Esophagus muscularis mucosa (tissue), 3 donors: ENCODE measurements around the gene NR1I3.

Experiments
- CTCF ChIP-seq, 3 experiments: fragments of 200-600 bp in 2 of 3; fragments of 450-650 bp in 1 of 3; sonication (generic) in 2 of 3; IDR thresholded peaks; one replicate each; pipeline ENCODE4 v1.5.1; 2017 to 2019; ENCODE audit warnings: antibody characterized with exemption in 3 of 3, mild to moderate bottlenecking in 2 of 3, moderate library complexity in 1 of 3
- POLR2AphosphoS5 ChIP-seq, 2 donors: sonication (generic); formaldehyde crosslinking; IDR thresholded peaks; one replicate each; pipeline ENCODE4 v1.6.1; 2017; ENCODE audit warnings: antibody characterized with exemption in 2 of 2

- TF ChIP-seq CTCF (IDR thresholded peaks at IDR 0.05) (no peak), POLR2AphosphoS5 (IDR thresholded peaks at IDR 0.05) (no peak)
These were observed 31.4 kb downstream of the NR1I3 start for GRCh38 chr1:161206411-161207140.
